OCI-LY1 (cell line): ENCODE data around the gene ROR2.

ENCODE experiments used
- H2AFZ ChIP-seq: fragments of 200-600 bp; sonication (generic), shearing (Covaris generic); 2 replicates; pipeline ENCODE4 v1.6.0; 2014; ENCODE audit warnings: antibody characterized with exemption, mild to moderate bottlenecking, low read length
- H3F3A ChIP-seq: fragments of 200-600 bp; sonication (generic), shearing (Covaris generic); 2 replicates; pipeline ENCODE4 v1.6.0; 2014; ENCODE audit warnings: mild to moderate bottlenecking, antibody characterized with exemption, low read length, moderate library complexity; ENCODE audit not compliant: insufficient read depth
- H3K27ac ChIP-seq: fragments of 200-600 bp; sonication (generic); 2 replicates; pipeline ENCODE4 v1.5.1; 2014; ENCODE audit warnings: low read length, mixed run types, mild to moderate bottlenecking, low read depth; ENCODE audit not compliant: poor library complexity, severe bottlenecking
- H3K27me3 ChIP-seq: fragments of 200-600 bp; sonication (generic); 2 replicates; pipeline ENCODE4 v1.6.0; 2014; ENCODE audit warnings: antibody characterized with exemption, mild to moderate bottlenecking, low read length, moderate library complexity; ENCODE audit not compliant: insufficient read depth
- H3K36me3 ChIP-seq: fragments of 200-600 bp; sonication (generic); 2 replicates; pipeline ENCODE4 v1.6.1; 2014; ENCODE audit warnings: mild to moderate bottlenecking, antibody characterized with exemption, low read length, moderate library complexity, mixed read lengths; ENCODE audit not compliant: insufficient read depth
- H3K4me1 ChIP-seq: fragments of 200-600 bp; sonication (generic); 2 replicates; pipeline ENCODE4 v1.5.1; 2014; ENCODE audit warnings: mild to moderate bottlenecking, low read length, moderate library complexity; ENCODE audit not compliant: insufficient read depth, severe bottlenecking
- H3K4me2 ChIP-seq: fragments of 200-600 bp; sonication (generic), shearing (Covaris generic); 2 replicates; pipeline ENCODE4 v1.6.1; 2014; ENCODE audit warnings: low read length
- H3K4me3 ChIP-seq: fragments of 200-600 bp; sonication (generic); 2 replicates; pipeline ENCODE4 v1.5.1; 2014; ENCODE audit warnings: low read length, low read depth, mild to moderate bottlenecking, mixed read lengths; ENCODE audit not compliant: poor library complexity, severe bottlenecking
- H3K79me2 ChIP-seq: fragments of 200-600 bp; shearing (Covaris generic); 2 replicates; pipeline ENCODE4 v1.6.1; 2016; ENCODE audit warnings: mixed run types, low read length, mixed read lengths; ENCODE audit not compliant: insufficient read depth
- H3K9ac ChIP-seq: fragments of 200-600 bp; sonication (generic), shearing (Covaris generic); 2 replicates; pipeline ENCODE4 v1.6.1; 2014; ENCODE audit warnings: mild to moderate bottlenecking, low read length, mixed read lengths
- H3K9me2 ChIP-seq: fragments of 200-600 bp; sonication (generic), shearing (Covaris generic); 2 replicates; pipeline ENCODE4 v1.6.1; 2014; ENCODE audit warnings: low read depth, mild to moderate bottlenecking, low read length, mixed read lengths
- H3K9me3 ChIP-seq: fragments of 200-600 bp; shearing (Covaris generic); 2 replicates; pipeline ENCODE4 v1.6.1; 2014; ENCODE audit warnings: low read length, mixed read lengths
- H4K20me1 ChIP-seq: fragments of 200-600 bp; sonication (generic), shearing (Covaris generic); 2 replicates; pipeline ENCODE4 v1.6.0; 2016; ENCODE audit warnings: mild to moderate bottlenecking, low read length; ENCODE audit not compliant: insufficient read depth
- EZH2 ChIP-seq: fragments of 200-600 bp; sonication (generic), shearing (Covaris generic); IDR thresholded peaks from 2 replicates; pipeline ENCODE4 v1.8.0; 2017; ENCODE audit warnings: borderline replicate concordance, mixed run types, mild to moderate bottlenecking, antibody characterized with exemption, low read length, moderate library complexity, mixed read lengths
- TF ChIP-seq, protein P1 (sequence below): fragments of 200-600 bp; sonication (generic), shearing (Covaris generic); IDR thresholded peaks from 2 replicates; pipeline ENCODE4 v1.5.1; 2017; ENCODE audit warnings: mild to moderate bottlenecking, antibody characterized with exemption, low read length, moderate library complexity, mixed read lengths

ROR2 gene

GRCh38 chr9:91777292-91777830, 172.7 kb downstream of the ROR2 start:
- no peaks in the 10 kb centered on the region; the same call in 1 of the 2 replicates for H3K27me3 ChIP-seq
- TF ChIP-seq, protein P1, sequence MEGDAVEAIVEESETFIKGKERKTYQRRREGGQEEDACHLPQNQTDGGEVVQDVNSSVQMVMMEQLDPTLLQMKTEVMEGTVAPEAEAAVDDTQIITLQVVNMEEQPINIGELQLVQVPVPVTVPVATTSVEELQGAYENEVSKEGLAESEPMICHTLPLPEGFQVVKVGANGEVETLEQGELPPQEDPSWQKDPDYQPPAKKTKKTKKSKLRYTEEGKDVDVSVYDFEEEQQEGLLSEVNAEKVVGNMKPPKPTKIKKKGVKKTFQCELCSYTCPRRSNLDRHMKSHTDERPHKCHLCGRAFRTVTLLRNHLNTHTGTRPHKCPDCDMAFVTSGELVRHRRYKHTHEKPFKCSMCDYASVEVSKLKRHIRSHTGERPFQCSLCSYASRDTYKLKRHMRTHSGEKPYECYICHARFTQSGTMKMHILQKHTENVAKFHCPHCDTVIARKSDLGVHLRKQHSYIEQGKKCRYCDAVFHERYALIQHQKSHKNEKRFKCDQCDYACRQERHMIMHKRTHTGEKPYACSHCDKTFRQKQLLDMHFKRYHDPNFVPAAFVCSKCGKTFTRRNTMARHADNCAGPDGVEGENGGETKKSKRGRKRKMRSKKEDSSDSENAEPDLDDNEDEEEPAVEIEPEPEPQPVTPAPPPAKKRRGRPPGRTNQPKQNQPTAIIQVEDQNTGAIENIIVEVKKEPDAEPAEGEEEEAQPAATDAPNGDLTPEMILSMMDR = no peak
- TF ChIP-seq EZH2 = no peak
- no peaks in the 10 kb centered on the region for H3K9me2 ChIP-seq
- no peak overlapping the region for H3K27ac ChIP-seq
- H3K4me1 ChIP-seq = no peaks in the 10 kb centered on the region
- H3F3A ChIP-seq = no peaks in the 10 kb centered on the region
- no peaks in the 10 kb centered on the region for H3K9me3 ChIP-seq
- no peaks in the 10 kb centered on the region for H4K20me1 ChIP-seq
- H3K36me3 ChIP-seq = no peaks in the 10 kb centered on the region
- H3K4me2 ChIP-seq = no peak overlapping the region
- H3K79me2 ChIP-seq = no peaks in the 10 kb centered on the region
- no peak overlapping the region for H3K9ac ChIP-seq
- H2AFZ ChIP-seq = no peak overlapping the region
- no peak overlapping the region for H3K4me3 ChIP-seq

GRCh38 chr9:91776409-91777291, 173.4 kb downstream of the ROR2 start:
- H3K27ac ChIP-seq = no peak overlapping the region
- H3F3A ChIP-seq = no peaks in the 10 kb centered on the region
- TF ChIP-seq EZH2 = no peak
- TF ChIP-seq, protein P1 = no peak
- H3K79me2 ChIP-seq = no peaks in the 10 kb centered on the region
- H3K9ac ChIP-seq = no peak overlapping the region
- H3K4me1 ChIP-seq = no peaks in the 10 kb centered on the region
- H4K20me1 ChIP-seq = no peaks in the 10 kb centered on the region
- no peaks in the 10 kb centered on the region for H3K9me2 ChIP-seq
- H3K4me2 ChIP-seq = no peak overlapping the region
- no peaks in the 10 kb centered on the region for H3K9me3 ChIP-seq
- H3K36me3 ChIP-seq = no peaks in the 10 kb centered on the region
- no peak overlapping the region for H3K4me3 ChIP-seq
- no peak overlapping the region for H2AFZ ChIP-seq
- no peaks in the 10 kb centered on the region; the same call in 1 of the 2 replicates for H3K27me3 ChIP-seq

GRCh38 chr9:91775708-91776028, 174.4 kb downstream of the ROR2 start:
- Histone ChIP-seq H3F3A (no peaks in the 10 kb centered on the region), H3K9me2 (no peaks in the 10 kb centered on the region), H3K9me3 (no peaks in the 10 kb centered on the region), H2AFZ (no peak overlapping the region), H3K27me3 (no peaks in the 10 kb centered on the region; the same call in 1 of the 2 replicates), H3K9ac (no peak overlapping the region), H3K27ac (no peak overlapping the region), H4K20me1 (no peaks in the 10 kb centered on the region), H3K4me3 (no peak overlapping the region), H3K36me3 (no peaks in the 10 kb centered on the region), H3K79me2 (no peaks in the 10 kb centered on the region), H3K4me2 (no peak overlapping the region), H3K4me1 (no peaks in the 10 kb centered on the region)
- TF ChIP-seq EZH2 = no peak
- TF ChIP-seq, protein P1 = no peak
